HG03439 (cell line): ENCODE measurements around the gene MME.

Source experiments
- ATAC-seq: cut with Tn5 transposase; IDR thresholded peaks from one replicate; pipeline ENCODE4 v1.9.1; 2021; ENCODE audit warnings: mild to moderate bottlenecking, moderate library complexity; ENCODE audit not compliant: unreplicated experiment

Gene MME

GRCh38 chr3:155231792-155232191 lies 151.7 kb downstream of the MME start:
- no peak for ATAC-seq

GRCh38 chr3:155232605-155233004 lies 152.5 kb downstream of the MME start:
- ATAC-seq, result no peak

- ATAC-seq, result no peak
These were observed 153.1 kb downstream of the MME start for GRCh38 chr3:155233213-155233612.
